Colonic mucosa (tissue), 4 donors: Measurements from ENCODE around the gene FUOM. TPM values are rescaled to one million over a fixed set of nuclear protein-coding genes. Genes with fewer than 3 reads are reported as not detected.
"Not testable (repeated sequence)": the region's sequence is repeated elsewhere in the genome, so short reads cannot be mapped to it uniquely, and the experiment has no call there.

Experiments
- DNase-seq: peaks from one replicate; pipeline ENCODE4 v3.0.0-alpha.2; 2020
- H3K27ac ChIP-seq: fragments of 200-600 bp; one replicate; pipeline ENCODE4 v1.8.0; 2021
- H3K27me3 ChIP-seq: fragments of 200-600 bp; one replicate; pipeline ENCODE4 v1.8.0; 2021
- H3K36me3 ChIP-seq: fragments of 200-600 bp; one replicate; pipeline ENCODE4 v1.8.0; 2021
- H3K4me1 ChIP-seq: fragments of 200-600 bp; one replicate; pipeline ENCODE4 v1.8.0; 2021; ENCODE audit warnings: mild to moderate bottlenecking
- H3K4me3 ChIP-seq: fragments of 200-600 bp; one replicate; pipeline ENCODE4 v1.8.0; 2021
- H3K9ac ChIP-seq, 2 donors: one replicate each; pipeline ENCODE4 v1.7.0; 2013; ENCODE audit warnings: control low read depth in 2 of 2, low read depth in 2 of 2, low read length in 2 of 2
- H3K9me3 ChIP-seq: fragments of 200-600 bp; one replicate; pipeline ENCODE4 v1.8.0; 2021
- CTCF ChIP-seq: fragments of 200-600 bp; IDR thresholded peaks from one replicate; pipeline ENCODE4 v1.8.0; 2022; ENCODE audit warnings: antibody characterized with exemption, mild to moderate bottlenecking
- intact Hi-C: fragments of 100-400 bp; cut with DNase I; formaldehyde crosslinking; loops from one replicate; pipeline ENCODE4 v1.14.1; 2022
- total RNA-seq, 2 donors: library from RNA; stranded (reverse); fragmentation: NEBNext Ultra II Directional in 1 of 2; extraction: Animal tissue kit (Norgen Biotek cat#: 25700) in 1 of 2; gene quantifications; one replicate each; pipeline ENCODE4 v1.2.1, GENCODE V29; 2021
- donor health status: healthy.
- donor health status: DM: no; HTN: no; CAD: no.
- donor health status: DM: no; HTN: no; CAD: no.

FUOM gene
- total RNA-seq, 2 donors from 2014 or later = 16.9 to 23.3 TPM

GRCh38 chr10:133391761-133392518 lies 34.1 kb upstream of the FUOM start:
- H3K9ac ChIP-seq = no peak overlapping the region
- H3K27ac ChIP-seq = no peak overlapping the region
- H3K4me1 ChIP-seq = peaks cover 8% of the 10 kb centered on the region
- no peak for DNase-seq
- no peaks in the 10 kb centered on the region for H3K27me3 ChIP-seq
- no peak for TF ChIP-seq CTCF
- no peak overlapping the region for H3K4me3 ChIP-seq
- no peaks in the 10 kb centered on the region for H3K9me3 ChIP-seq
- H3K36me3 ChIP-seq = no peaks in the 10 kb centered on the region
- intact Hi-C loops = no loop called here

GRCh38 chr10:133391249-133391635 lies 33.4 kb upstream of the FUOM start:
- H3K9me3 ChIP-seq = no peaks in the 10 kb centered on the region
- H3K4me1 ChIP-seq = peaks cover 8% of the 10 kb centered on the region
- H3K36me3 ChIP-seq = no peaks in the 10 kb centered on the region
- no peak overlapping the region for H3K9ac ChIP-seq
- no peak overlapping the region for H3K27ac ChIP-seq
- H3K27me3 ChIP-seq = no peaks in the 10 kb centered on the region
- H3K4me3 ChIP-seq = no peak overlapping the region
- DNase-seq = no peak
- intact Hi-C loops = no loop called here
- no peak for TF ChIP-seq CTCF

DNA sequence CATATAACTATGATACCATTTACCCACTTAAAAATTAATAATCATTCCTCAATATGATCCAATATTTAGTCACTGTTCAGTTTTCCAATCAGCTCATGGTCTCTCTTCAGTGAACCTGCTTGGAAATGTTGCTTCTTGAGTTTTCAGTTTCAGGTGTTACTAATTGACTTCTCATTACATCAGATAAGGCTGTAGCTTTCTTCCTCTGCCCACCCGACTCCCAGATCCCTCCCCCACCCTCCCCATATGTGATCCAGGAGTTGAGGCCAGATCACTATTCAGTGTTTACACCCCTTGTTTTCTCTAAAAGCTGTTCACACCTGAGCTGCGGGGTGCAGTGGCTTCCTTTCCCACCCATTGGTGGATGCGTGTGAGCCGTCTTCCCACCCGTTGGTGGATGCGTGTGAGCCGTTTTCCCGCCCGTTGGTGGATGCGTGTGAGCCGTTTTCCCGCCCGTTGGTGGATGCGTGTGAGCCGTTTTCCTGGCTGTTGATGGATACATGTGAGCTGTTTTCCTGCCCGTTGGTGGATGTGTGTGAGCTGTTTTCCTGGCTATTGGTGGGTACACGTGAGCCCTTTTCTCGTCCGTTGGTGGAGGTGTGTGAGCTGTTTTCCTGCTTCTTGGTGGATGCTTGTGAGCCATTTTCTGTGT lies 32.9 kb upstream of the FUOM start:
- no peak for DNase-seq
- TF ChIP-seq CTCF = no peak
- no peak overlapping the region for H3K9ac ChIP-seq
- peaks cover 8% of the 10 kb centered on the region for H3K4me1 ChIP-seq
- intact Hi-C loops = no loop called here
- no peaks in the 10 kb centered on the region for H3K27me3 ChIP-seq
- no peaks in the 10 kb centered on the region for H3K36me3 ChIP-seq
- H3K27ac ChIP-seq = peak overlapping the region; percentile 17
- no peaks in the 10 kb centered on the region for H3K9me3 ChIP-seq
- H3K4me3 ChIP-seq = no peak overlapping the region

GRCh38 chr10:133388973-133389818 lies 31.4 kb upstream of the FUOM start:
- intact Hi-C loops = no loop called here
- TF ChIP-seq CTCF = no peak
- Histone ChIP-seq H3K9ac (peak overlapping the region in 1 of 2 donors; percentile 16), H3K27me3 (no peaks in the 10 kb centered on the region), H3K4me1 (no peaks in the 10 kb centered on the region), H3K4me3 (peak overlapping the region; percentile 7), H3K27ac (peak overlapping the region; percentile 72), H3K36me3 (no peaks in the 10 kb centered on the region), H3K9me3 (no peaks in the 10 kb centered on the region)
- no peak for DNase-seq

DNA sequence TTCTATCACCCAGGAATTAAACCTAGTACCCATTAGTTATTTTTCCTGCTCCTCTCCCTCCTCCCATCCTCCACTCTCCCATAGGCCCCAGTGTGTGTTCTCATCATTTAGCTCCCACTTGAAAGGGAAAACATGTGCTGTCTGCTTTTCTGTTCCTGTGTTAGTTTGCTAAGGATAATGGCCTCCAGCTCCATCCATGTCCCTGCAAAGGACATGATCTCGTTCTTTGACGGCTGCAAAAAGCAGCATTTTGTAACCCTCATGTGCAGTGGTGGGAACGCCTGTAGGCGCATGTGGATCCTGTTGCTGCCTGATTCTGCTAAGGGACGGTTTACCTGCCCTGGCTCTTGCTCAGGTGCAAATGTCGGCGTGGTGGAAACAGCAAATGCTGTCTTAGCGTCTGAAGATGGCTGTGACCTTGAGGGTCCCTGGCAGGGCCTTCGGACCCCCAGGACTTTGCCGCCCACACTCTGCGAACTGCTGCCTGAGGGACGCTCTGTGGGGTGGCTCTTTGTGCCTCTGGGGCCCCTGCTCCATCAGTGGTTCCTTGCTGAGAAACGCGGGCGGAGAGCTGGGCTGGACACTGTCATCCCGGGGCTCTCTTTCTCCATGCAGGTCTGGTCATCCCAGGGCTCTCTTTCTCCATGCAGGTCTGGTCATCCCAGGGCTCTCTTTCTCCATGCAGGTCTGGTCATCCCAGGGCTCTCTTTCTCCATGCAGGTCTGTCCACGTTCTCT lies 30.6 kb upstream of the FUOM start:
- Histone ChIP-seq H3K27me3 (no peaks in the 10 kb centered on the region), H3K36me3 (no peaks in the 10 kb centered on the region), H3K27ac (no peak overlapping the region), H3K9me3 (no peaks in the 10 kb centered on the region), H3K4me3 (no peak overlapping the region), H3K4me1 (no peaks in the 10 kb centered on the region), H3K9ac (peak overlapping the region in 1 of 2 donors; percentile 56)
- intact Hi-C loops = no loop called here
- TF ChIP-seq CTCF = no peak
- DNase-seq = no peak

DNA sequence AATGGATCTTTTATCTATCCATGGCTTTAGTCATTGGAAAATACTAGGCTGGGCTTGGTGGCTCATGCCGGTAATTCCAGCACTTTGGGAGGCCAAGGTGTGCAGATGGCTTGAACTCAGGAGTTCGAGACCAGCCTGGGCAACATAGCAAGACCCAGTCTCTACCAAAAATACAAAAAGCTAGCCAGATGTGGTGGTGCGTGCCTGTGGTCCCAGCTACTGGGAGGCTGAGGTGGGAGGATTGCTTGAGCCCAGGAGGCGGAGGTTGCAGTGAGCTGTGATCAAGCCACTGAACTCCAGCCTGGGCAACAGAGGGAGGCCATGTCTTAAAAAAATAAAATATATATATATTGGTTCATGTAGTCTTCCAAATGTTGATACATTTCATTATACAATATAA lies 29.1 kb upstream of the FUOM start:
- intact Hi-C loops = not testable (repeated sequence)

More for the DNA sequence above, 29.1 kb upstream of the FUOM start:
- not testable (repeated sequence) for H3K4me1 ChIP-seq, H3K4me3 ChIP-seq, H3K36me3 ChIP-seq, H3K9me3 ChIP-seq, DNase-seq, H3K27me3 ChIP-seq, H3K27ac ChIP-seq, H3K9ac ChIP-seq
